Dedifferentiated amniotic fluid mesenchymal stem cell (primary cell): ENCODE measurements around the gene PLCD4.

Experiments
- DNase-seq: peaks from one replicate; pipeline ENCODE4 v3.0.0-alpha.2; 2016; ENCODE audit errors: extremely low spot score

The PLCD4 gene

DNA sequence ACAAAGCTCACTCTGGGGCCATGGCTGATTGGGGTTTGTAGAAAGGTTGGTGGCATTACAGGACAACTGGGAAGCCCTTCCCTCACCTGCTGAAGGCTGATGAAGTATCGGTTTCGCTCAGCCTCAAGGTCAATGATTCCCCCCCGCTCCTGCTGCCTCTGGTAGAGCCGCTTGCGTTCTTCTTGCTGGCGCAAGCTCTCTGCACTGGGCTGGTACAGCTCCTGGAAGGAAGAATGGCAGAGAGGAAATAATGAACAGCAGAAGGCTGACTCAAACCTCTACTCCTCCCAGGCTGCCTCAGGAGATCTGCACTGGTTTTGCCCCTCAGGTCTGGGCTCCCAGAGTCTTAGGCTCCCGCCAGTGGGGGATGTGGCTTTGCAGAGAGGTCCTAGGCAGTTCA lies 57.0 kb downstream of the PLCD4 start:
- no peak for DNase-seq

- no peak for DNase-seq
Observed at GRCh38 chr2:218671097-218671653, 63.5 kb downstream of the PLCD4 start.

DNA sequence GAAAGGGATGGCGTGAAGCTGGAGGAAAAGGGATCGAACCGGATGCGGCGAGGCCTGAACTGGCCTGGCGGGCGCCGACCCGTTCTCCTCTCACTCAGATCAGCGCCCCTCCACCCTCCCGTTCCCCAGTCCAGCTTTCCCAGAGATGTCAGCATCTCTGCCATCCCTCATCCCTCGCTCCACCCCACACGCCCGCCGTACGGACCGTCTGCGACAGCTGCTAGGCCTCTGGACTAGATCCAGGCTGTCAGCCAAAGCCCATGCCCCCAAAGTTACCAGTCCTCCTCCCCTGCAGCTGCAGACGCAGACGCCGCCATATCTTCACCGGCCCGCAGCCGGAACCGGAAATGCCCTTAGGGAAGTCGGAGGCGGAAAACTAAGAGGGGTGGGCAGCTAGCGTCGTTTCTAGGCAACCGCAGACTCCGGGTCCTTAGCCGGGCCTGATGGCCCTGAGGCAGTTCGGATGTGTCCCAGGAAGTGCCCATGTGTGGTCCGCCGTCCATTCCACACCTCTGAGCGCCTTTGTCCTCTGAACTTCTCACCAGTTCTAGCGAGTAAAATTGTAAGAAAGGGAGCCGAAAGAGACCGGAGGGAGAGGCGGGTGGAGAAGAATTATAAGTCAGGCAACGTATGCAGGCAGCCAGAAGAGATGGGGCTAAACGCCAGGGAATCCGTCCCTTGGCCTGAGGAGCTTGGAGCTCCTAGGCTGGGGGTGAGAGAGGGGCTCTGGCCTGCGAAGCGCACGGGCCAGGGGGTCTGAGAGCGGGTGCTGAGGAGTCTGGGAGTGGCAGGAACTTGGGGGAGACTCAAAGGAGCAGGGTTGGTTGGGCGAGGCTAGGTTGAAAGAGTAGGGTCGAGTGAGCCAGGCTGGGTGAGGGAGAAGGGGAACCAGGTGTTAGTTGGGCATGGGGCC lies 64.2 kb downstream of the PLCD4 start, which contains the start of the genes RNF25 and STK36:
Gene RNF25 (minus strand): TSS at position 349 of the 913 bp plus-strand sequence. CDS start 32 bp downstream, at position 317.
Gene STK36 (plus strand): TSS at position 433 of the 913 bp plus-strand sequence. CDS start 744 bp downstream, outside the sequence.
- DNase-seq = peak; percentile 86

DNA sequence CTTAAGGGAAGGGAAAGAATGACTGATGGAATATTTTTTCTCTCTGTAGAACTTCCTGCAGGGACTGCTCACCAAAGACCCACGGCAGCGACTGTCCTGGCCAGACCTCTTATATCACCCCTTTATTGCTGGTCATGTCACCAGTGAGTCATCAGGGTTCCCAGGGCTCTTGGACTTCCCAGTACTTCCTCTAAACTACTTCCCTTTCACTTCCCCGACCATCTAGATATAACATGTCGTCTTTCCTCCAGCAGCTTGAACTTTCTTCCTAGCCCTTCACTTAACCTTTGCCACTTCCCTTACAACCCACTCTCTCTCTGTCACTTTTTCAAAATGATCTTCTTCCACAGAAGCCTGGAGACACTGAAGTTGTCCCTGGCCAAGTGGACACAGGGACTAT lies 71.4 kb downstream of the PLCD4 start:
- DNase-seq = no peak

GRCh38 chr2:218680061-218680460 lies 72.4 kb downstream of the PLCD4 start:
- DNase-seq = no peak
